ENCODE data around the gene MT1B.
"Not testable (repeated sequence)": the region's sequence is repeated elsewhere in the genome, so short reads cannot be mapped to it uniquely, and the experiment has no call there.

Gene MT1B

DNA sequence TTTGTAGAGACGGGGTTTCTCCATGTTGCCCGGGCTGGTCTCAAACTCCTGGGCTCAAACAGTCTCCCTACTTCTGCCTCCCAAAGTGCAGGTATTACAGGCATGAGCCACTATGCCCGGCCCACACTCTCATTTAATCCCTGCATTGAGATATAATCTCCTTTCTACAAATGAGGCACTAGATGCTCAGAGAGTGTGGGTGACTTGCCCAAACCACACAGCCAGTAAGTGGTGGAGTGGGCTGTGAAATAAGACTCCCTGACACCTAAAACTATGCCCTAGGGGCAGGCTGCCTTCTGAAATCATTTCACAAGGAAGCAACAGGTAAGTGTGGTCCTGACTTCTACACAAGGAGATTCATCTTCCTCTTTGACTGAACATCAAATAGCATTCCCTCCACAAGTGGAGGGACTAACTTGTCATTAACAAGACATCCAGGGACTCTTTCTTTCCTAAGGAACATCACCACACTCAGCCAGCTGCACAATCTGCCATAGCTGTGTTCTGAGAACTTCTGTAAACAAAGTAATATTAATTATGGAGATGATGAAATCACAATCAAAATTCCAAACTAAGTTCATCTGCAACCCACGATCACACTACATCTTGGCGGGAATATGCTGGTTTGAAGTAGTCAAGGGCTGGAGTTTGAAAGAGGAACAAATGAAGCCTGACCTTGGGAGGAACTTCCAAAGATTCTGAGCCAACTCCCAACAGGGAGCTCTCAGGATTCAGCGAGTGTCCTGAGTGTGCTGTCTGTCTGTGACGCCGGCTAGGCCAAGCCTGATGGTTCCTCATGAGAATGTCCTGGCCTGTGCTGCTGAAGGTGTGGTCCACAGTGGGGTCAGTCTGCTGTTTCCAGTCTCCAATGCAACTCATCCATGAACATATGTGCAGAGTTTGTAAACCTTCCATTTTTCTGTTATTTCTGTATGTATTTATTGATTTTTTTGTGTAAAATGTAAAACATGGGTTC lies 13.9 kb downstream of the MT1B start:
- not testable (repeated sequence) for H3K27ac Mint-ChIP-seq, H3K9me3 Mint-ChIP-seq, H3K36me3 Mint-ChIP-seq, H3K4me3 Mint-ChIP-seq
- peaks cover 27% of the 10 kb centered on the region for H3K27me3 Mint-ChIP-seq
- peaks cover 38% of the 10 kb centered on the region for H3K4me1 Mint-ChIP-seq

DNA sequence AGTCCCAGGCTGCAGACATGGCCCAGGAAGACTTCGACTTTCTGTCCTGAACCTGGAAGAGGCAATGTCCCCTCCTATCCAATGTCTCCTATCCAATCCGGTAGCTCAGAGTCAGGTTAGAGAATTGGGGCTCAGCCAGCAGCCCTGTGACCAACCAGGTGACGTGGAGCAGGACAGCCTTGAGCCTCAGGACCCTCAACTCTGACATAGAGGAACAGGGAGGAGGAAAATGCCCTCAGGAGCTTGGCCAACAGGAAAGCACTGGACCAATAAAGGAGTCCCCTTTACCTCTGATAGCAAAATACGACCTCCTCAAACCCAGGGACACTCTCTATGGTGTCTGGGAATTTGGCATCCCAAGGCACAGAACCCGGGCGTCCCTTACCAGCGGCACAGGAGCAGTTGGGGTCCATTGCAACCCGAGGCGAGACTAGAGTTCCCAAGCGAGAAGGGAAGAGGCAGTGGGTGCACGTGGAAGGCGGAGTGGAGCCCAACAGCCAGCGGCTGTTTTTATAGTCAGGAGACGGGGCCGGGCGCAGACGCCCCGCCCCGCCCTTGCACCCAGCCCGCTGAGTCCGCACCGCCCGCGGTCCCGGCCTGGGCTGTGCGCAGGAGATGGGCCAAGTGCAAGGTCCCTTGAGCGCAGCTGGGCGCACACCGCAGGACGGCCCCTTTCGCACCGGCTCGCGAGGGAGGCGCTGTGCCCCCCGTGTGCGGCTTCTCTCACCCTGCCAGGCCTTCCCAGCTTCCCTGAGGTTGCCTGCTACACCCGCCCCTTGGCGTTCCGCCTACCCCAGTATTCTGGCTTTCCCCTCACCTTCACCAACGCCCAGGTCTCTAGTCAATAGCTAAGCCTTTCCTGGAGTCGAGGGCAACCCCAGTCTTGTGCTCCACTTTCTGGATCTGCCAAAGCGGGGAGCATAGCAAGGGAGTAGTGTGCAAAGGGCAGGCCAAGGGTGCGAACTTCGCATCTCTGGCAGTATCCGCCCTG lies 16.2 kb downstream of the MT1B start, which contains the start of gene MT1G:
Gene MT1G, minus strand, starts transcription at position 485 of the 991 bp plus-strand sequence. Its CDS starts 72 bp downstream, at position 413.
- peaks cover 22% of the 10 kb centered on the region for H3K4me1 Mint-ChIP-seq
- H3K9me3 Mint-ChIP-seq = no peaks in the 10 kb centered on the region
- no peak within 1 kb of the TSS for H3K27ac Mint-ChIP-seq
- H3K4me3 Mint-ChIP-seq = peak within 1 kb of the TSS; percentile 52
- peaks cover 36% of the 10 kb centered on the region for H3K27me3 Mint-ChIP-seq
- H3K36me3 Mint-ChIP-seq = no peaks in the 10 kb centered on the region

DNA sequence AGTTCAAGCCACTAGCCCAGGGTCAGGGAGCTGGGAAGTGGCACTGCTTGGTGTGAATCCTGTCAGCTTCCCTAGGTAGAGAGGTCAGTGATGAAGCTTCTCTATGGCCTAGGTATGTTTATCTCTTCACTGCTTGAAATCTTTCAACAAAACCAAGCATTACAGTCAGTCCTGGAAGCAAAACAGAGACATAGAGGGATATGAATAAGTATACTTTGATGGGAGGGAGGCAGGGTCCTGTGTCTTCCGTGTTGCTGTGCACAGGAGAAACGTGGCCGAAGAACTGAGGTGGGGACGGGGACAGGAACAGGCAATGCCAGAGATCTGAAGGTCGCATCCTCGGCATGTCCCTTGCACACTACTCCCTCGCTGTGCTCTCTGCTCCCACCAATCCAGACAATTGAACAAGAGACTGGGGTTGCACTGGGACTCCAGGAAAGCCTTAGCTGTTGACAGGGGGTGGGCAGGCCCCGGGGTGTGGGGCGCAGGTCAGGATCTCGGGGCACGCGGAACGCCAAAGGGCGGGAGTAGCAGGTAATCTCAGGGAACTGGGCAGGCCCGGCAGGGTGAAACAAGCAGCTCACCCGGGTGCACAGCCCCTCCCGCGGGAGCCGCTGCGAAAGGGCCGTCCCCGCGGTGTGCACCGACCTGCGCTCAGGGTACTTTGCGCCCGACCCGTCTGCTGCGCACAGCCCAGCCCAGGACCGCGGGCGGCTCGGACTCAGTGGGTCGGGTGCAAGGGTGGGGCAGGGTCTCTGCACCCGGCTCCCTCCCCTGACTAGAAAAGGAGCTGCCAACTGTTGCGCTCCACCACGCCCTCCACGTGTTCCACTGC lies 17.5 kb downstream of the MT1B start, which contains the start of gene MT1H:
Gene MT1H, plus strand, starts transcription at position 810 of the 835 bp plus-strand sequence. CDS start 71 bp downstream, outside the sequence.
- no peak within 1 kb of the TSS for H3K27ac Mint-ChIP-seq
- peaks cover 21% of the 10 kb centered on the region for H3K4me1 Mint-ChIP-seq
- H3K27me3 Mint-ChIP-seq = peaks cover 38% of the 10 kb centered on the region
- no peaks in the 10 kb centered on the region for H3K9me3 Mint-ChIP-seq
- H3K36me3 Mint-ChIP-seq = no peaks in the 10 kb centered on the region
- H3K4me3 Mint-ChIP-seq = peak within 1 kb of the TSS; percentile 37

DNA sequence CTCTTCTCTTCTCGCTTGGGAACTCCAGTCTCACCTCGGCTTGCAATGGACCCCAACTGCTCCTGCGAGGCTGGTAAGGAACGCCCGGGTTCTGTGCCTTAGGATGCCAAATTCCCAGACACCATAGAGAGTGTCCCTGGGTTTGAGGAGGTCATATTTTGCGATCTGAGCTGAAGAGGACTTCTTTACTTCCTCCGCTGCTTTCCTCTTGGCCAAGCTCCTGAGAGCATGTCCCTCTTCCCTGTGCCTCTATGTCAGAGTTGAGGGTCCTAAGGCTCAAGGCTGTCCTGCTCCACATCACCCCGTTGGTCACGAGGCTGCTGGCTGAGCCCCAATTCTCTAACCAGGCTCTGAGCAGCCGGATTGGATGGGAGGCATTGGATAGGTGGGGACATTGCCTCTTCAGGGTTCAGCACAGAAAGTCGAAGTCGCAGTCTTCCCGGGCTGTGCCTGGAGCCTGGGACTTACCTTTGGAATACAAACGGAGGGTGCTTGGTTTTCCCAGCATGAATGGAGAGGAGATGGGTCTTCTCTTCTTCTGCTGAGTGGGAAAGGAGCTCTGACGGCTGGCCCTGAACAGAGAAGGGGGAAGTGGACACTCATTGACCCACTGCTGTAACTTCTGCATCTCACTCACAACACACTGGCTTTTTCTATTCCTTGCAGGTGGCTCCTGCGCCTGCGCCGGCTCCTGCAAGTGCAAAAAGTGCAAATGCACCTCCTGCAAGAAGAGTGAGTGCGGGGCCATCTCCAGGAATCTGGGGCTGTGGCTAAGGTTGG lies 18.3 kb downstream of the MT1B start:
- Mint-ChIP-seq H3K27me3 (peaks cover 36% of the 10 kb centered on the region), H3K27ac (no peak overlapping the region), H3K9me3 (no peaks in the 10 kb centered on the region), H3K36me3 (no peaks in the 10 kb centered on the region), H3K4me1 (peaks cover 22% of the 10 kb centered on the region), H3K4me3 (no peak overlapping the region)

DNA sequence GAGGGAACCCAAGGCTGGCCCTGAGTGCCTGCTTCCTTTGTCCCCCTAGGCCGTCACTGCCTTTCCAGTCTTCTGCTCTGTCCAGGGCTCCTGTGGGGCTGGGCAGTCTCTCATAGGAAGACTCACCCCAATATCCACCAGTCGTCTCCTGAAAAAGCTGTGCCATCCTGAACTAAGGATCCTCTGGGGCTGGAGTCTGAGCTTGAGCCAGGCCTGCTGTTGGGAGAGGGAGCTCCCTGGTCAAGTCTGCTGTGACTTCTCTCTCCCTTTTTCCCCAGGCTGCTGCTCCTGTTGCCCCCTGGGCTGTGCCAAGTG lies 18.9 kb downstream of the MT1B start:
- H3K27ac Mint-ChIP-seq = no peak overlapping the region
- H3K4me3 Mint-ChIP-seq = no peak overlapping the region
- no peaks in the 10 kb centered on the region for H3K36me3 Mint-ChIP-seq
- peaks cover 27% of the 10 kb centered on the region for H3K4me1 Mint-ChIP-seq
- peaks cover 36% of the 10 kb centered on the region for H3K27me3 Mint-ChIP-seq
- no peaks in the 10 kb centered on the region for H3K9me3 Mint-ChIP-seq

DNA sequence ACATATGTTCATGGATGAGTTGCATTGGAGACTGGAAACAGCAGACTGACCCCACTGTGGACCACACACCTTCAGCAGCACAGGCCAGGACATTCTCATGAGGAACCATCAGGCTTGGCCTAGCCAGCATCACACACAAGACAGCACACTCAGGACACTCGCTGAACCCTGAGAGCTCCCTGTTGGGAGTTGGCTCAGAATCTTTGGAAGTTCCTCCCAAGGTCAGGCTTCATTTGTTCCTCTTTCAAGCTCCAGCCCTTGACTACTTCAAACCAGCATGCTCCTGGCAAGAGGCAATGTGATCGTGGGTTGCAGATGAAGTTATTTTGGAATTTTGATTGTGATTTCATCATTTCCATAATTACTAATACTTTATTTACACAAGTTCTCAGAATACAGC lies 20.0 kb downstream of the MT1B start:
- H3K36me3 Mint-ChIP-seq, H3K4me3 Mint-ChIP-seq, H3K9me3 Mint-ChIP-seq, H3K27ac Mint-ChIP-seq: not testable (repeated sequence)
- Mint-ChIP-seq H3K4me1 (peaks cover 28% of the 10 kb centered on the region), H3K27me3 (peaks cover 30% of the 10 kb centered on the region)

DNA sequence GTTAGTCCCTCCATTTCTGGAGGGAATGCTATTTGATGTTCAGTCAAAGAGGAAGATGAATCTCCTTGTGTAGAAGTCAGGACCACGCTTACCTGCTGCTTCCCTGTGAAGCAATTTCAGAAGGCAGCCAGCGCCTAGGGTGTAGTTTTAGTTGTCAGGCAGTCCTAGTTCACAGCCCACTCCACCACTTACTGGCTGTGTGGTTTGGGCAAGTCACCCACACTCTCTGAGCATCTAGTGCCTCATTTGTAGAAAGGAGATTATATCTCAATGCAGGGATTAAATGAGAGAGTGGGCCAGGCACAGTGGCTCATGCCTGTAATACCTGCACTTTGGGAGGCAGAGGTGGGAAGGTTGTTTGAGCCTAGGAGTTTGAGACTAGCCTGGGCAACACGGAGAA lies 20.5 kb downstream of the MT1B start:
- peaks cover 28% of the 10 kb centered on the region for H3K4me1 Mint-ChIP-seq
- not testable (repeated sequence) for H3K4me3 Mint-ChIP-seq, H3K36me3 Mint-ChIP-seq, H3K27ac Mint-ChIP-seq, H3K9me3 Mint-ChIP-seq
- H3K27me3 Mint-ChIP-seq = peaks cover 30% of the 10 kb centered on the region

DNA sequence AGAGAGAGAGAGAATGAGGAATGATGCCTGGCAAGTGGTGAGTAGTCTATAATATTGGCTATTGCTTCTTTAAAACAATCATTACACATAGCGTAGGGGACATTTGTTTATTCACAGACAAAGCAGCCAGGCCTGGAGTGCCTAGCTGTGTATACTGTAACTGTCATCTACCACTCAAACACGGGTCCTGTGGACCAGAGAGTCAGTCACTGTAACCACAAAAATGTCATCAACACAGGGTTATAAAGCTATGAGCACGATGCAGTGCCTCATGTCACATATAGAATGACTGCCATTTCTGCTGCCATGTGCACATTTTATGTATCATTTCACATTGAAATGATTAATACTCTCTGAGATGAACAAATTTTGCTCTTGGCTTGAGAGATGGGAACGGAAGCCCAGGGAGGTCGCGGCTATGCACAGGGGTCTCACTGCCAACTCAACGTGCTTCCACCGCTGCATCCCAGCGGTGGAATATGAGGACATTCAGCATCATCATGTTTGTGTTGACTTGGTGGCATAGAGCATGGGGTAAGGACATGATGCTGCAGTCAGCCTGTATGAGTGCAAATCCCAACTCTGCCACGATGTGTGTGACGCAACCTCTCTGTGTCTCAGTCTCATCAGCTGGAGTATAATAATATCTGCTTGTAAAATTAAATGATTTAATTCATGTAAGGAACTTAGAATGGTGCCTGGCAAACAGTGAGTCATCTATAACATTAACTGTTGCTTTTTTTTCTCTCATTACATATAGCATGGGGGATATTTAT lies 21.3 kb downstream of the MT1B start:
- H3K4me3 Mint-ChIP-seq = no peak overlapping the region
- H3K9me3 Mint-ChIP-seq = no peaks in the 10 kb centered on the region
- no peak overlapping the region for H3K27ac Mint-ChIP-seq
- no peaks in the 10 kb centered on the region for H3K36me3 Mint-ChIP-seq
- H3K4me1 Mint-ChIP-seq = peaks cover 25% of the 10 kb centered on the region
- H3K27me3 Mint-ChIP-seq = peaks cover 27% of the 10 kb centered on the region

DNA sequence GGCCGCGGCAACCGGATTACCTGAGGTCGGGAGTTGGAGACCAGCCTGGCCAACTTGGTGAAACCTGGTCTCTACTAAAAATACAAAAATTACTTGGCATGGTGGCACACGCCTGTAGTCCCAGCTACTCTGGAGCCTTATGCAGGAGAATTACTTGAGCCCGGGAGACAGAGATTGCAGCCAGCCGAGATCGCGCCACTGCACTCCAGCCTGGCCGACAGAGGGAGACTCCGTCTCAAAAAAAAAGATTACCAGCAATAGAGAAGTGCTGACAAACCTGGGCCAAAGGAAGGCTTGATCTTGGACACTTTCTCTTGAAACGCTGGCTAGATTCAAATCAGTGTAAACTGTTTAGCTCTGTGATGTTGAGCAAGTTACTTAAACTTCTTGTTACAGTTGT lies 22.2 kb downstream of the MT1B start:
- Mint-ChIP-seq H3K4me3 (peak overlapping the region; percentile 44), H3K36me3 (no peaks in the 10 kb centered on the region), H3K4me1 (peaks cover 16% of the 10 kb centered on the region), H3K27me3 (peaks cover 19% of the 10 kb centered on the region), H3K9me3 (no peaks in the 10 kb centered on the region), H3K27ac (no peak overlapping the region)

DNA sequence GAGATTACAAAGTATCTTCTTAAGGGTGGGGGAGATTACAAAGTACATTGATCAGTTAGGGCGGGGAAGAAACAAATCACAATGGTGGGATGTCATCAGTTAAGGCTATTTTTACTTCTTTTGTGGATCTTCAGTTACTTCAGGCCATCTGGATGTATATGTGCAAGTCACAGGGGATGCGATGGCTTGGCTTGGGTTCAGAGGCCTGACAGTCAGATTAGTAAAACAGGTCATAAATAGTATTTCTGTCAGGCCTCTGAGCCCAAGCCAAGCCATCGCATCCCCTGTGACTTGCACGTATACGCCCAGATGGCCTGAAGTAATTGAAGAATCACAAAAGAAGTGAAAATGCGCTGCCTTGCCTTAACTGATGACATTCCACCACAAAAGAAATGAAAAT lies 22.9 kb downstream of the MT1B start:
- not testable (repeated sequence) for H3K9me3 Mint-ChIP-seq, H3K36me3 Mint-ChIP-seq, H3K27ac Mint-ChIP-seq
- H3K4me3 Mint-ChIP-seq = peak overlapping the region; percentile 44
- H3K27me3 Mint-ChIP-seq = peaks cover 14% of the 10 kb centered on the region
- H3K4me1 Mint-ChIP-seq = peaks cover 13% of the 10 kb centered on the region

DNA sequence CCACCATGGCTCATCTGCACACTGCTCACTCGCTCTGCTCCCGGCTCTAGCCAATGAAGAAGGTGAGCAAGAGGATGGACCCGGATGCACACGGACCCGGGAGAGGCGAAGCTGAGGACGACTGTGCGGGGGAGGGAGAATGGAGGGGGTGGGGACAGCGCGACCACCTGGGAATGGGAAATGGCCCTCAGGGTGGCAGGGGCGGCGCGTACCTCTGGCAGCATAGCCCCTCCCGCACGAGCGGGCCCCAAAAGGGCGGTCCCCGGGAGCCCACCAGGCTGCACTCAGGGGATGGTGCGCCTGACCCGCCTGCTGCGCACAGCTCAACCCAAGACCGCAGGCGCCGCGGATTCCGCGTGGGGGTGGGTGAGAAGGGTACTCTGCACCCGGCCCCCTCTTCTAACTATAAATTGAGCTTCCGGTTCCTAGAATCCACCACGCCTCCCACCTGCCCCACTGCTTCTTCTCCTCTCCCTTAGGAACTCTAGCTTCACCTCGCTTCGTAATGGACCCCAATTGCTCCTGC lies 24.1 kb downstream of the MT1B start:
- Mint-ChIP-seq H3K27me3 (peaks cover 11% of the 10 kb centered on the region), H3K4me3 (peak overlapping the region; percentile 78), H3K4me1 (peaks cover 10% of the 10 kb centered on the region), H3K9me3 (no peaks in the 10 kb centered on the region), H3K27ac (peak overlapping the region; percentile 41), H3K36me3 (no peaks in the 10 kb centered on the region)

DNA sequence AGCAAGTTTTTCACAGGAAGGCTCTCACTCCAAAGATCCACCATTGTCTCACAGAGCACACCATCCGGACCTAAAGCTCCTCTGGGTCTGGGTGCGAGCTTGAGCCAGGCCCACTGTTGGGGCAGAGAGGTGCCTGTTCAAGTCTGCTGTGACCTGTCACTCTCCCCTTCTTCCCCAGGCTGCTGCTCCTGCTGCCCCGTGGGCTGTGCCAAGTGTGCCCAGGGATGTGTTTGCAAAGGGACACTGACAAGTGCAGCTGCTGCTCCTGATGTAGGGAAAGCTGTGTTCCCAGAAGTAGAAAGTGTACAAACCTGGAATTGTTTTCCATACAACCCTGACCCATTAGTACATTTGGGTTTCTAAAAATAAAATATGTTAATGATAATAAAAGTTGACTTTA lies 25.8 kb downstream of the MT1B start:
- Mint-ChIP-seq H3K4me3 (no peak overlapping the region), H3K27ac (no peak overlapping the region), H3K27me3 (peaks cover 3% of the 10 kb centered on the region), H3K9me3 (no peaks in the 10 kb centered on the region), H3K4me1 (peaks cover 18% of the 10 kb centered on the region), H3K36me3 (no peaks in the 10 kb centered on the region)

DNA sequence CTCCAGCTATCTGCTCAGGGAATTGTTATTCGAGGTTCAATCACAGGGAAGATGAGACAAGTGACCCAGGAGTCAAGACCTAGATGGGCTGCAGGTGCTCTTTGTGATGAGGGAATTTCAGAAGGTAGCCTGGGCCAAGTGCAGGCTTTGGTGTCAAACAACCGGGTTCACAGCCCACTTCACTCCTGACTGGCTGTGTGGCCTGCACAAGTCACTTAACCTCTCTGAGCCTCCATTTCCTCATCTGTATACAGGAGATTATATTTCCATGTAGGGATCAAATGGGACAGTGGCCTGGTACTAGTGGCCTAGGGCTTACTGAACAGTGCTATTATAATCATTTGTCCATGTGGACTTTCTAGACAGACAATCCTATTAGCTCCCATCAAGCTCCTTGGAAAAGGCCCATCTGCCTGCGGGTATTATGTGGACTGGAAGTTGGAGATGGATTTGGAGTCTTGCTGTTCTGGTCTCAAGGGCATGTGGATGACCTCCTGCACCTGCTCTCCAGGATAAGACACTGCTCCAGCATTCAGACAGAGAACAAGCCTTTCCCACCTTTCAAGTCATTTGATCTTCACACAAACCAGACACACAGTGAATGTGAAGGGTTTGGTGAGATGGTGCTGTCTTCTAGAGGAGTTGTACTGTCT lies 27.5 kb downstream of the MT1B start:
- Mint-ChIP-seq H3K27me3 (no peaks in the 10 kb centered on the region), H3K4me1 (peaks cover 26% of the 10 kb centered on the region), H3K36me3 (no peaks in the 10 kb centered on the region), H3K4me3 (no peak overlapping the region), H3K9me3 (no peaks in the 10 kb centered on the region), H3K27ac (no peak overlapping the region)
